OCI-LY7 (cell line): ENCODE measurements around the gene TAL1. TPM values are rescaled to one million over a fixed set of nuclear protein-coding genes. Genes with fewer than 3 reads are reported as not detected.

Source experiments
- BruUV-seq: library from RNA; stranded (reverse); fragments of 400-500 nt; replicated peaks from 2 replicates; lab custom pipeline; 2021; lab: Mats Ljungman, UMichigan
- CTCF ChIA-PET: fragments of 300-600 bp; sonication (Branson Sonifier 250); formaldehyde crosslinking; loops from one replicate; lab custom pipeline; 2022; ENCODE audit warnings: antibody characterized with exemption; ENCODE audit not compliant: unreplicated experiment; lab: Charles Lee
- POLR2A ChIA-PET: fragments of 300-600 bp; sonication (Branson Sonifier 250); formaldehyde crosslinking; loops from one replicate; lab custom pipeline; 2022; ENCODE audit warnings: antibody characterized with exemption; lab: Charles Lee
- DNase-seq: peaks from one replicate; pipeline ENCODE4 v3.0.0-alpha.2; 2015; ENCODE audit warnings: low spot score
- H2AFZ ChIP-seq: fragments of 200-600 bp; sonication (generic), shearing (Covaris generic); 2 replicates; pipeline ENCODE4 v1.6.1; 2014; ENCODE audit warnings: mild to moderate bottlenecking, antibody characterized with exemption, low read length, moderate library complexity
- H3K27ac ChIP-seq: fragments of 200-600 bp; sonication (generic); 2 replicates; pipeline ENCODE4 v1.5.1; 2014; ENCODE audit warnings: mixed run types, low read depth, mild to moderate bottlenecking, moderate library complexity, low read length, inconsistent platforms; ENCODE audit not compliant: poor library complexity, severe bottlenecking
- H3K36me3 ChIP-seq: fragments of 200-600 bp; sonication (generic); 2 replicates; pipeline ENCODE4 v1.6.1; 2014; ENCODE audit warnings: mild to moderate bottlenecking, antibody characterized with exemption, low read length, moderate library complexity, mixed read lengths; ENCODE audit not compliant: insufficient read depth
- H3K4me1 ChIP-seq: fragments of 200-600 bp; sonication (generic); 2 replicates; pipeline ENCODE4 v1.5.1; 2014; ENCODE audit warnings: mild to moderate bottlenecking, low read length; ENCODE audit not compliant: insufficient read depth, poor library complexity, severe bottlenecking
- H3K4me2 ChIP-seq: fragments of 200-600 bp; sonication (generic); 2 replicates; pipeline ENCODE4 v1.6.1; 2014; ENCODE audit warnings: mild to moderate bottlenecking, low read length
- H3K4me3 ChIP-seq: fragments of 200-600 bp; sonication (generic); 2 replicates; pipeline ENCODE4 v1.5.1; 2014; ENCODE audit warnings: mild to moderate bottlenecking, low read depth, low read length; ENCODE audit not compliant: poor library complexity, severe bottlenecking
- H3K79me2 ChIP-seq: fragments of 200-600 bp; sonication (generic); 2 replicates; pipeline ENCODE4 v1.6.1; 2016; ENCODE audit warnings: low read depth, mild to moderate bottlenecking, low read length, moderate library complexity, mixed read lengths; ENCODE audit not compliant: insufficient read depth
- H3K9me2 ChIP-seq: fragments of 200-600 bp; sonication (generic); 2 replicates; pipeline ENCODE4 v1.6.1; 2016; ENCODE audit warnings: mild to moderate bottlenecking, low read length, mixed read lengths; ENCODE audit not compliant: insufficient read depth
- H3K9me3 ChIP-seq: fragments of 200-600 bp; sonication (generic); 2 replicates; pipeline ENCODE4 v1.6.1; 2014; ENCODE audit warnings: mild to moderate bottlenecking, mixed run types, low read length, mixed read lengths
- H4K20me1 ChIP-seq: fragments of 200-600 bp; sonication (generic); 2 replicates; pipeline ENCODE4 v1.6.1; 2014; ENCODE audit warnings: mild to moderate bottlenecking, antibody characterized with exemption, low read length, moderate library complexity, mixed read lengths; ENCODE audit not compliant: insufficient read depth
- EZH2phosphoT487 ChIP-seq: fragments of 200-600 bp; sonication (generic); IDR thresholded peaks from 2 replicates; pipeline ENCODE4 v1.6.1; 2018; ENCODE audit warnings: low read depth, borderline replicate concordance, mild to moderate bottlenecking, mixed run types, antibody characterized with exemption, low read length, moderate library complexity, mixed read lengths
- intact Hi-C: fragments of 100-400 bp; cut with micrococcal nuclease; formaldehyde crosslinking; loops from one replicate; pipeline ENCODE4 v1.10.0; 2022; ENCODE audit not compliant: unreplicated experiment
- total RNA-seq, 2 experiments: library from RNA; depleted of rRNA in 1 of 2; stranded (reverse); fragments of >200 nt in 1 of 2; shearing (Covaris generic) in 1 of 2; gene quantifications; 2 replicates each; pipeline ENCODE4 v1.2.3, GENCODE V29; 2014 to 2022
- TF ChIP-seq, protein P1 (sequence below): fragments of 200-600 bp; sonication (generic); conservative IDR thresholded peaks from 2 replicates; pipeline ENCODE4 v1.5.1; 2014; ENCODE audit warnings: mild to moderate bottlenecking, antibody characterized with exemption, low read length, moderate library complexity, mixed read lengths

The TAL1 gene
- total RNA-seq, 2 experiments from 2014 or later: not detected

DNA sequence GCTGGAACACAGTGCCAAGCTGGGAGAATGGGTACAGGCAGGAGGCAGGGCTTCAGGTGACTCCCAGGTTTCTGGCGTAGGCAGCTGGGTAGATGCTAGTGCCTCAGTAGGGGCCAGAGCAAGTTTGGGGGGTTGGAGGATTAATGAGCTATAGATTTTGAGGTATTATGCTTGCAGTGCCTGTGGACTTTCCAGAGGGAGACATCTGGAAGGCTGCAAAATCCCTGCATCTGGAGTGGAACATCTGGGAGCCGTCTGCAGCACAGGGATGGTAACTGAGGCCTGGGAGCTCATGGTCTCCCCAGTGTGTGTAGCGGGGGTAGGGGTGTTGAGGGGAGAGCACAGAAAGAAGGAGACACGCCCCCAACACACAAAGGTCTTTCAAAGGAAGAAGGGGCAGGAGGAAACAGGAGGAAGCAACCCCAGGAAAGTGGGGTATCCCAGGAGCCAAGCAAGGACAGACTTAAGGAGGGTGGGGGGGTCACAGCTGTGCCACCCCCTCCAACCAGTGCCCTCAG, 40.0 kb downstream of the TAL1 start:
- POLR2A ChIA-PET: no interaction called here
- no TSS peak for BruUV-seq
- H3K79me2 ChIP-seq: no peaks in the 10 kb centered on the region
- H3K4me2 ChIP-seq: no peak overlapping the region
- CTCF ChIA-PET: interaction anchor here (1.1 to 2.2 kb wide), 2 partner anchors 13 to 534 kb away, joined by 5 to 6 read pairs; no protein-coding TSS in a partner anchor
- H2AFZ ChIP-seq: no peak overlapping the region
- no peaks in the 10 kb centered on the region for H3K36me3 ChIP-seq
- no peaks in the 10 kb centered on the region for H3K9me2 ChIP-seq
- TF ChIP-seq, protein P1, sequence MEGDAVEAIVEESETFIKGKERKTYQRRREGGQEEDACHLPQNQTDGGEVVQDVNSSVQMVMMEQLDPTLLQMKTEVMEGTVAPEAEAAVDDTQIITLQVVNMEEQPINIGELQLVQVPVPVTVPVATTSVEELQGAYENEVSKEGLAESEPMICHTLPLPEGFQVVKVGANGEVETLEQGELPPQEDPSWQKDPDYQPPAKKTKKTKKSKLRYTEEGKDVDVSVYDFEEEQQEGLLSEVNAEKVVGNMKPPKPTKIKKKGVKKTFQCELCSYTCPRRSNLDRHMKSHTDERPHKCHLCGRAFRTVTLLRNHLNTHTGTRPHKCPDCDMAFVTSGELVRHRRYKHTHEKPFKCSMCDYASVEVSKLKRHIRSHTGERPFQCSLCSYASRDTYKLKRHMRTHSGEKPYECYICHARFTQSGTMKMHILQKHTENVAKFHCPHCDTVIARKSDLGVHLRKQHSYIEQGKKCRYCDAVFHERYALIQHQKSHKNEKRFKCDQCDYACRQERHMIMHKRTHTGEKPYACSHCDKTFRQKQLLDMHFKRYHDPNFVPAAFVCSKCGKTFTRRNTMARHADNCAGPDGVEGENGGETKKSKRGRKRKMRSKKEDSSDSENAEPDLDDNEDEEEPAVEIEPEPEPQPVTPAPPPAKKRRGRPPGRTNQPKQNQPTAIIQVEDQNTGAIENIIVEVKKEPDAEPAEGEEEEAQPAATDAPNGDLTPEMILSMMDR: no peak
- TF ChIP-seq EZH2phosphoT487: no peak
- H3K27ac ChIP-seq: no peak overlapping the region
- no peak overlapping the region for H3K4me3 ChIP-seq
- intact Hi-C loops: loop anchor here (5.0 to 10.0 kb wide), 2 partner anchors 55 to 523 kb away; no protein-coding TSS in a partner anchor
- no peaks in the 10 kb centered on the region for H4K20me1 ChIP-seq
- DNase-seq: no peak
- no peaks in the 10 kb centered on the region for H3K4me1 ChIP-seq
- no peaks in the 10 kb centered on the region for H3K9me3 ChIP-seq

DNA sequence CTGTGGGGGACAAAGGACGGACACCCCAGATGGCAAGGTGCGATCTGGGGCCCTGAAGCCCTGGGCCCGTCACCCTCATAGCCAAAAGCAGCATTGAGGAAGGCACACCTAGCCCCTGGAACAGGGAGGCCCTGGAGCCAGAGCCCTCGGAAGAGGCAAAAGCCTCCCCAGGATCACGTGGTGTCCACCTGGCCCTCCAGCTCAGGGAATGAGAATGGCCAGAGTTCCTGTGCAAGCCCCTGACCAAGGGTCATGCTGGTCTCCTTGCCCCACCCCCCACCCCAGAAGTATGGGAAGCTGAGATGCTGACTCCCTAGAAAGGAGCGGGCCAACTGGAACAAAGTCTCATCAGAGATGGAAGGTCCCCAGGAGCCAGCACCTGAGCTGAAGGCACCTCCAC, 41.2 kb downstream of the TAL1 start:
- no TSS peak for BruUV-seq
- Histone ChIP-seq H3K36me3 (no peaks in the 10 kb centered on the region), H3K27ac (no peak overlapping the region), H3K79me2 (no peaks in the 10 kb centered on the region), H4K20me1 (no peaks in the 10 kb centered on the region), H2AFZ (no peak overlapping the region), H3K4me2 (no peak overlapping the region), H3K9me2 (no peaks in the 10 kb centered on the region), H3K4me1 (no peaks in the 10 kb centered on the region), H3K4me3 (no peak overlapping the region), H3K9me3 (no peaks in the 10 kb centered on the region)
- ChIA-PET POLR2A (no interaction called here), CTCF (no interaction called here)
- intact Hi-C loops: loop anchor here (5.0 to 10.0 kb wide), 2 partner anchors 56 to 524 kb away; no protein-coding TSS in a partner anchor
- TF ChIP-seq, protein P1: no peak
- TF ChIP-seq EZH2phosphoT487: no peak
- no peak for DNase-seq

DNA sequence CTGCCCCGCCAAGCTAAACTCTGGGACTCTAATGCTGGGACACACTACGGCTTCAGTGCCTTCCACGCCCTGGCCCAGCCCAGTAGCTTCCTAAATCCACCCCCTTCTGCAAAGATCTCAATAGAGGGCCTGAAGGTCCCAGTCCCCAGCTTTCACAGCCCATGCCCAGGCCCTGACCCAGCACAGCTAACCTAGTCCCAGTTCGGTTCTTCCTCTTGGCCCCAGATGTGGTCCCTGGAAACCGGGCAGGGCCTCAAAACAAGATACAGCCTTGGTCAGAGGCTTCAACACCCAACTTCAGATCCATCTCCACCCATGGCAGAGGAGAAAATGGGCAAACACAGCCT, 41.5 kb downstream of the TAL1 start:
- no peaks in the 10 kb centered on the region for H3K9me3 ChIP-seq
- POLR2A ChIA-PET: interaction anchor here (0.9 kb wide), 1 partner anchor 10 kb away, joined by 4 read pairs; no protein-coding TSS in a partner anchor
- H3K9me2 ChIP-seq: no peaks in the 10 kb centered on the region
- no peak overlapping the region for H3K4me2 ChIP-seq
- CTCF ChIA-PET: no interaction called here
- no peak overlapping the region for H2AFZ ChIP-seq
- no peaks in the 10 kb centered on the region for H4K20me1 ChIP-seq
- no peaks in the 10 kb centered on the region for H3K79me2 ChIP-seq
- H3K4me1 ChIP-seq: no peaks in the 10 kb centered on the region
- H3K36me3 ChIP-seq: no peaks in the 10 kb centered on the region
- intact Hi-C loops: loop anchor here (5.0 to 10.0 kb wide), 2 partner anchors 57 to 524 kb away; no protein-coding TSS in a partner anchor
- no TSS peak for BruUV-seq
- TF ChIP-seq EZH2phosphoT487: no peak
- TF ChIP-seq, protein P1: no peak
- no peak overlapping the region for H3K4me3 ChIP-seq
- no peak for DNase-seq
- no peak overlapping the region for H3K27ac ChIP-seq
